HepG2 (cell line): ENCODE results near the gene OVCH1. TPM values are rescaled to one million over a fixed set of nuclear protein-coding genes. Genes with fewer than 3 reads are reported as not detected.
A peak's percentile ranks its signal among the peaks of the same experiment; 100 is the strongest.

ENCODE experiments used
- ATAC-seq: fragments of 200-7000 bp; cut with Tn5 transposase; 3 replicates; pipeline ENCODE4 v1.9.1; 2020; ENCODE audit warnings: mild to moderate bottlenecking, moderate library complexity
- BruUV-seq: library from RNA; stranded (reverse); fragments of 400-500 nt; replicated peaks from 2 replicates; lab custom pipeline; 2021; lab: Mats Ljungman, UMichigan
- CTCF ChIA-PET: fragments of 300-600 bp; formaldehyde crosslinking; extraction: SDS; loops from one replicate; lab custom pipeline; 2021; ENCODE audit warnings: low total read pairs, inconsistent platforms, low intra/inter-chr PET ratio; lab: Yijun Ruan, JAX
- POLR2A ChIA-PET: fragments of 350-600 bp; sonication (Branson Sonifier 250); formaldehyde crosslinking; loops from one replicate; lab custom pipeline; 2020; ENCODE audit warnings: antibody characterized with exemption, inconsistent platforms; lab: Yijun Ruan, JAX
- DNase-seq: peaks from one replicate; pipeline ENCODE4 v3.0.0-alpha.2; 2015; ENCODE audit warnings: low spot score
- FAIRE-seq: peaks from 3 replicates; lab custom pipeline; 2011; peaks lifted over from hg19 to GRCh38; lab: Jason Lieb, UNC
- H2AFZ ChIP-seq: one replicate; pipeline ENCODE4 v1.6.1; 2011; ENCODE audit warnings: low read length, inconsistent platforms
- H3K27ac ChIP-seq: fragments of 300-600 bp; 3 replicates; pipeline ENCODE4 v1.8.0; 2011; ENCODE audit warnings: mixed run types, mild to moderate bottlenecking, mixed read lengths, low read length, inconsistent platforms; ENCODE audit not compliant: insufficient read depth; ENCODE audit errors: extremely low read length
- H3K27me3 ChIP-seq, 2 experiments: fragments of 200-600 bp in 1 of 2; 2 replicates in 1 of 2; 3 replicates in 1 of 2; pipeline versions ENCODE4 v1.6.0 to v1.8.0; 2011; ENCODE audit warnings: low read length in 2 of 2, mild to moderate bottlenecking in 2 of 2, moderate library complexity in 2 of 2, inconsistent platforms in 1 of 2; ENCODE audit not compliant: insufficient read depth in 2 of 2, control insufficient read depth in 1 of 2
- H3K36me3 ChIP-seq, 2 experiments: fragments of 200-600 bp in 1 of 2; replicated peaks in 1 of 2; 2 replicates in 1 of 2; 3 replicates in 1 of 2; pipeline versions ENCODE4 v1.5.1 to v1.8.0; 2011; ENCODE audit warnings: low read length in 2 of 2, inconsistent platforms in 1 of 2; ENCODE audit not compliant: insufficient read depth in 2 of 2, control insufficient read depth in 1 of 2
- H3K4me1 ChIP-seq: 2 replicates; pipeline ENCODE4 v1.5.1; 2012; ENCODE audit warnings: low read length, inconsistent platforms; ENCODE audit not compliant: insufficient read depth
- H3K4me2 ChIP-seq: 2 replicates; pipeline ENCODE4 v1.6.0; 2011; ENCODE audit warnings: low read depth, low read length, inconsistent platforms
- H3K4me3 ChIP-seq, 3 experiments: fragments of 200-600 bp in 1 of 3; sonication (generic), shearing (Covaris generic) in 1 of 3; replicated peaks in 1 of 3; 2 replicates each; pipeline ENCODE4 v1.5.1; 2011 to 2016; ENCODE audit warnings: low read length in 3 of 3, inconsistent platforms in 2 of 3, low read depth in 2 of 3, mild to moderate bottlenecking in 2 of 3, control low read depth in 1 of 3, mixed read lengths in 1 of 3; ENCODE audit not compliant: insufficient read depth in 1 of 3
- H3K79me2 ChIP-seq: one replicate; pipeline ENCODE4 v1.6.1; 2011; ENCODE audit warnings: low read length, inconsistent platforms; ENCODE audit not compliant: insufficient read depth
- H3K9ac ChIP-seq: 2 replicates; pipeline ENCODE4 v1.6.0; 2011; ENCODE audit warnings: mild to moderate bottlenecking, low read depth, low read length, inconsistent platforms; ENCODE audit not compliant: insufficient read depth
- H3K9me3 ChIP-seq: 2 replicates; pipeline ENCODE4 v1.5.1; 2012; ENCODE audit warnings: mild to moderate bottlenecking, low read length
- H4K20me1 ChIP-seq: 2 replicates; pipeline ENCODE4 v1.6.0; 2011; ENCODE audit warnings: inconsistent platforms, mild to moderate bottlenecking, low read length, moderate library complexity; ENCODE audit not compliant: insufficient read depth
- ARID3A ChIP-seq: IDR thresholded peaks from 2 replicates; pipeline ENCODE4 v1.6.1; 2012; ENCODE audit warnings: low read depth, low read length, improper control_type of control experiment
- ARID4A ChIP-seq: sonication (generic); formaldehyde crosslinking; IDR thresholded peaks from 2 replicates; pipeline ENCODE4 v1.5.0; 2020; ENCODE audit warnings: mild to moderate bottlenecking, missing genetic modification reagents, borderline replicate concordance
- FOXA1 ChIP-seq, 2 experiments: fragments of 450-650 bp in 1 of 2; sonication (generic) in 1 of 2; formaldehyde crosslinking in 1 of 2; IDR thresholded peaks; 2 replicates each; pipeline versions ENCODE4 v1.4.0 to v1.6.1; 2016 to 2020; ENCODE audit warnings: missing genetic modification reagents in 1 of 2
- KLF12 ChIP-seq: sonication (generic); formaldehyde crosslinking; IDR thresholded peaks from 2 replicates; pipeline ENCODE4 v1.4.0; 2020; ENCODE audit warnings: missing genetic modification reagents, borderline replicate concordance
- NR2F2 ChIP-seq: IDR thresholded peaks from 2 replicates; pipeline ENCODE4 v1.6.1; 2012; ENCODE audit warnings: low read depth, inconsistent platforms, borderline replicate concordance
- POLR2G ChIP-seq: fragments of 200-400 bp; formaldehyde crosslinking; IDR thresholded peaks from 2 replicates; pipeline ENCODE4 v1.6.1; 2018; ENCODE audit warnings: mild to moderate bottlenecking, low read depth, low read length, moderate library complexity
- TARDBP ChIP-seq: sonication (generic); formaldehyde crosslinking; IDR thresholded peaks from 2 replicates; pipeline ENCODE4 v1.8.0; 2022; ENCODE audit warnings: mild to moderate bottlenecking, missing genetic modification reagents
- ZBTB1 ChIP-seq: sonication (generic); formaldehyde crosslinking; IDR thresholded peaks from 2 replicates; pipeline ENCODE4 v1.4.0; 2020; ENCODE audit warnings: missing genetic modification reagents, borderline replicate concordance
- ZKSCAN8 ChIP-seq: IDR thresholded peaks from 2 replicates; pipeline ENCODE4 v1.6.1; 2016; ENCODE audit warnings: borderline replicate concordance, missing genetic modification reagents, missing compliant biosample characterization
- ZNF567 ChIP-seq: sonication (generic); formaldehyde crosslinking; IDR thresholded peaks from 2 replicates; pipeline ENCODE4 v1.8.1; 2023; ENCODE audit warnings: mild to moderate bottlenecking, missing genetic modification reagents, borderline replicate concordance
- ZNF672 ChIP-seq: sonication (generic); formaldehyde crosslinking; IDR thresholded peaks from 2 replicates; pipeline ENCODE4 v1.8.1; 2022; ENCODE audit warnings: missing genetic modification reagents
- ZNF773 ChIP-seq: sonication (generic); formaldehyde crosslinking; IDR thresholded peaks from 2 replicates; pipeline ENCODE4 v1.4.0; 2020; ENCODE audit warnings: missing genetic modification reagents, borderline replicate concordance
- ZNF841 ChIP-seq: sonication (generic); formaldehyde crosslinking; IDR thresholded peaks from 2 replicates; pipeline ENCODE4 v1.8.1; 2023; ENCODE audit warnings: missing genetic modification reagents, borderline replicate concordance
- WGBS: methylation state at CpG from one replicate; pipeline ENCODE4 v1.1.6; 2017; ENCODE audit warnings: low lambda C conversion rate; 5-methylcytosine and 5-hydroxymethylcytosine counted together
- in situ Hi-C: cut with HindIII; loops from 2 replicates; pipeline ENCODE4 v1.10.0; 2017; ENCODE audit warnings: low pct_unique_long_range_greater_than_20kb; ENCODE audit not compliant: extremely low pct_ligation_motif_present
- intact Hi-C: fragments of 100-400 bp; cut with micrococcal nuclease; formaldehyde crosslinking; loops from one replicate; pipeline ENCODE4 v1.10.0; 2022; ENCODE audit not compliant: unreplicated experiment
- polyA plus RNA-seq, 8 experiments: library from polyadenylated mRNA; depleted of rRNA in 3 of 8; stranded (reverse) in 7 of 8; unstranded in 1 of 8; fragments of >200 nt; fragmentation: Illumina TruSeq in 4 of 8; extraction: Trizol in 4 of 8; gene quantifications; 2 replicates each; pipeline versions ENCODE4 v1.2.1 to v1.2.3, GENCODE V29; 2011 to 2016; ENCODE audit warnings: low read depth in 4 of 8, missing spikeins in 1 of 8, mixed read lengths in 1 of 8; ENCODE audit not compliant: insufficient read depth in 1 of 8
- total RNA-seq, 5 experiments: library from RNA; depleted of rRNA; stranded (reverse); fragments of >200 nt; fragmentation: Illumina TruSeq; extraction: Trizol; gene quantifications; 2 replicates each; pipeline ENCODE4 v1.2.3, GENCODE V29; 2016; ENCODE audit warnings: low read depth in 1 of 5

Gene OVCH1
- total and polyA plus RNA-seq, 2 of the 13 experiments (the other 11 are each of a cell fraction or from before 2014, with no cell fraction given), result not detected

- H3K27me3 ChIP-seq, result no peaks in the 10 kb centered on the region
- no peak for TF ChIP-seq TARDBP (CRISPR knock-in tag)
- no peak overlapping the region for H3K4me3 ChIP-seq
- no peaks in the 10 kb centered on the region for H3K4me1 ChIP-seq
- H3K4me2 ChIP-seq, result no peak overlapping the region
- H4K20me1 ChIP-seq, result no peaks in the 10 kb centered on the region
- ATAC-seq (peak; percentile 84), FAIRE-seq (no peak), DNase-seq (peak; percentile 10)
- no peaks in the 10 kb centered on the region for H3K9me3 ChIP-seq
- intact Hi-C loops (no loop called here), in situ Hi-C loops (no loop called here)
- H3K36me3 ChIP-seq, result no peaks in the 10 kb centered on the region
- no peak overlapping the region for H3K27ac ChIP-seq
- no peak overlapping the region for H2AFZ ChIP-seq
- ChIA-PET CTCF (no interaction called here), POLR2A (no interaction called here)
- no TSS peak for BruUV-seq
- no peaks in the 10 kb centered on the region for H3K79me2 ChIP-seq
- WGBS, result 43% methylated on average over 3 of the region's 4 CpGs
- no peak overlapping the region for H3K9ac ChIP-seq
Measured at GRCh38 chr12:29427964-29428363, 69.5 kb downstream of the OVCH1 start.

GRCh38 chr12:29426498-29426897 lies 71.0 kb downstream of the OVCH1 start:
- Histone ChIP-seq H3K79me2 (no peaks in the 10 kb centered on the region), H3K4me1 (no peaks in the 10 kb centered on the region), H3K9ac (no peak overlapping the region), H3K27me3 (no peaks in the 10 kb centered on the region), H4K20me1 (no peaks in the 10 kb centered on the region), H3K27ac (no peak overlapping the region), H2AFZ (no peak overlapping the region), H3K4me2 (no peak overlapping the region), H3K4me3 (no peak overlapping the region), H3K9me3 (no peaks in the 10 kb centered on the region), H3K36me3 (no peaks in the 10 kb centered on the region)
- FAIRE-seq, result no peak
- no TSS peak for BruUV-seq
- ChIA-PET CTCF (no interaction called here), POLR2A (no interaction called here)
- in situ Hi-C loops (no loop called here), intact Hi-C loops (no loop called here)
- 3% methylated on average over 2 of the region's 2 CpGs for WGBS
- DNase-seq, result no peak
- ATAC-seq, result no peak
- TF ChIP-seq ZKSCAN8 (CRISPR knock-in tag) (no peak), POLR2G (no peak), ZNF841 (CRISPR knock-in tag) (no peak), ZNF567 (CRISPR knock-in tag) (no peak), ARID4A (no peak), FOXA1 (IDR thresholded peaks at IDR 0.05) (no peak), FOXA1 (CRISPR knock-in tag; IDR thresholded peaks at IDR 0.05) (no peak), ZNF672 (CRISPR knock-in tag) (no peak), NR2F2 (no peak), ARID3A (no peak), ZBTB1 (CRISPR knock-in tag) (no peak), KLF12 (CRISPR knock-in tag) (no peak), ZNF773 (CRISPR knock-in tag) (no peak)
